ENCODE measurements around the gene CENPX. TPM values are rescaled to one million over a fixed set of nuclear protein-coding genes. Genes with fewer than 3 reads are reported as not detected.

CENPX gene
- total RNA-seq, 1 experiment from 2014 or later, result 116 TPM

- no peak for DNase-seq
- Histone ChIP-seq H3K27ac (no peak overlapping the region), H3K36me3 (no peaks in the 10 kb centered on the region), H3K9me3 (replicated peaks) (no peaks in the 10 kb centered on the region), H3K27me3 (no peaks in the 10 kb centered on the region), H3K4me3 (no peak overlapping the region), H3K4me1 (peaks cover 38% of the 10 kb centered on the region)
These were observed 23.1 kb downstream of the CENPX start for GRCh38 chr17:81999587-81999975.

- Histone ChIP-seq H3K27ac (no peak overlapping the region), H3K4me3 (no peak overlapping the region), H3K4me1 (peaks cover 36% of the 10 kb centered on the region), H3K27me3 (no peaks in the 10 kb centered on the region), H3K9me3 (replicated peaks) (no peaks in the 10 kb centered on the region), H3K36me3 (no peaks in the 10 kb centered on the region)
- DNase-seq, result no peak
These were observed 23.8 kb downstream of the CENPX start for GRCh38 chr17:81998691-81999438.

GRCh38 chr17:81998212-81998611, 24.5 kb downstream of the CENPX start:
- no peak for DNase-seq
- H3K4me3 ChIP-seq, result no peak overlapping the region
- H3K36me3 ChIP-seq, result no peaks in the 10 kb centered on the region
- no peaks in the 10 kb centered on the region for H3K9me3 ChIP-seq (replicated peaks)
- H3K4me1 ChIP-seq, result peaks cover 35% of the 10 kb centered on the region
- H3K27ac ChIP-seq, result no peak overlapping the region
- no peaks in the 10 kb centered on the region for H3K27me3 ChIP-seq

DNA sequence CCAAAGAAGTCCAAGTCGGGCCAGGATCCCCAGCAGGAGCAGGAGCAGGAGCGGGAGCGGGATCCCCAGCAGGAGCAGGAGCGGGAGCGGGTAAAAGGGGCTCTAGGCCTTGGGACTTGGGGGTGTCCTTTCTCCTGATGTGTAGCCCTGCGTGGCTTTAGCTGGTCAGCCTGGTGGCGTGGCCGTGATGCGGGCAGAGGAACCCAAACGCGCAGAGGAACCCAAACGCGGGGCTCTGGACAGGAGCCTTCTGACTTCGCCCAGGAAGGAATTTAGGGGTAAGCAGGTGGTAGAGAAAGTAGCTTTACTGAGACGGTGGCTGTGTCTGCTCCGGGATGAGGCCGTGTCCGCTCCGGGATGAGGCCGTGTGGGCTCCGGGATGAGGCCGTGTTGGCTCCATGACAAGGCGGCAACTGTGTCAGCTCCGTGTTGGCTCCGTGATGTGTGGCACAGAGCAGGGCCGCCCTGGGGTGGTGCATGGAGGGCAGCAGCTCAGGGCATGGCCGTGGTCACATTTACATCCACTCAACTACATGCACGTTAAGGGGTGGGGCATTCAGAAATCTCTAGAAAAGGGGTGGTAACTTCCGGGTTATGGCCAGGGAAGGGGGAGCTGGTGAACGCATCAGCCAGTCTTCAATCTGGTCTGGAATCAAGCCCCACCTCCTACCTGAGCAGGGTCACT, 25.8 kb downstream of the CENPX start:
- Histone ChIP-seq H3K4me1 (peaks cover 33% of the 10 kb centered on the region), H3K9me3 (replicated peaks) (no peaks in the 10 kb centered on the region), H3K27ac (no peak overlapping the region), H3K36me3 (no peaks in the 10 kb centered on the region), H3K4me3 (no peak overlapping the region), H3K27me3 (no peaks in the 10 kb centered on the region)
- no peak for DNase-seq

GRCh38 chr17:81996232-81996756, 26.4 kb downstream of the CENPX start:
- H3K4me3 ChIP-seq, result no peak overlapping the region
- no peaks in the 10 kb centered on the region for H3K9me3 ChIP-seq (replicated peaks)
- DNase-seq, result no peak
- peaks cover 33% of the 10 kb centered on the region for H3K4me1 ChIP-seq
- no peaks in the 10 kb centered on the region for H3K27me3 ChIP-seq
- H3K27ac ChIP-seq, result no peak overlapping the region
- H3K36me3 ChIP-seq, result no peaks in the 10 kb centered on the region

- Histone ChIP-seq H3K36me3 (no peaks in the 10 kb centered on the region), H3K4me1 (peaks cover 30% of the 10 kb centered on the region), H3K9me3 (replicated peaks) (no peaks in the 10 kb centered on the region), H3K4me3 (no peak overlapping the region), H3K27ac (no peak overlapping the region), H3K27me3 (no peaks in the 10 kb centered on the region)
- no peak for DNase-seq
These were observed 27.0 kb downstream of the CENPX start for GRCh38 chr17:81995463-81996231.

GRCh38 chr17:81994593-81995462, 27.9 kb downstream of the CENPX start:
- H3K27ac ChIP-seq, result no peak overlapping the region
- no peaks in the 10 kb centered on the region for H3K9me3 ChIP-seq (replicated peaks)
- no peak overlapping the region for H3K4me3 ChIP-seq
- DNase-seq, result peak; percentile 69
- H3K4me1 ChIP-seq, result peaks cover 29% of the 10 kb centered on the region
- no peaks in the 10 kb centered on the region for H3K36me3 ChIP-seq
- no peaks in the 10 kb centered on the region for H3K27me3 ChIP-seq

- Histone ChIP-seq H3K27ac (no peak overlapping the region), H3K36me3 (no peaks in the 10 kb centered on the region), H3K4me1 (peaks cover 29% of the 10 kb centered on the region), H3K9me3 (replicated peaks) (no peaks in the 10 kb centered on the region), H3K4me3 (no peak overlapping the region), H3K27me3 (no peaks in the 10 kb centered on the region)
- peak; percentile 22 to 53 for DNase-seq
These were observed 28.7 kb downstream of the CENPX start for GRCh38 chr17:81993729-81994592.

- no peaks in the 10 kb centered on the region for H3K36me3 ChIP-seq
- DNase-seq, result peak; percentile 37 to 63
- no peaks in the 10 kb centered on the region for H3K27me3 ChIP-seq
- peak overlapping the region; percentile 27 for H3K27ac ChIP-seq
- H3K9me3 ChIP-seq (replicated peaks), result no peaks in the 10 kb centered on the region
- H3K4me3 ChIP-seq, result peak overlapping the region; percentile 35
- H3K4me1 ChIP-seq, result peaks cover 32% of the 10 kb centered on the region
These were observed 30.2 kb downstream of the CENPX start for GRCh38 chr17:81992306-81993102.

- H3K27ac ChIP-seq, result peak overlapping the region; percentile 27
- no peaks in the 10 kb centered on the region for H3K27me3 ChIP-seq
- peaks cover 32% of the 10 kb centered on the region for H3K4me1 ChIP-seq
- H3K4me3 ChIP-seq, result peak overlapping the region; percentile 35
- H3K36me3 ChIP-seq, result no peaks in the 10 kb centered on the region
- no peaks in the 10 kb centered on the region for H3K9me3 ChIP-seq (replicated peaks)
- peak; percentile 97 to 98 for DNase-seq
These were observed 30.9 kb downstream of the CENPX start for GRCh38 chr17:81991684-81992305.

DNA sequence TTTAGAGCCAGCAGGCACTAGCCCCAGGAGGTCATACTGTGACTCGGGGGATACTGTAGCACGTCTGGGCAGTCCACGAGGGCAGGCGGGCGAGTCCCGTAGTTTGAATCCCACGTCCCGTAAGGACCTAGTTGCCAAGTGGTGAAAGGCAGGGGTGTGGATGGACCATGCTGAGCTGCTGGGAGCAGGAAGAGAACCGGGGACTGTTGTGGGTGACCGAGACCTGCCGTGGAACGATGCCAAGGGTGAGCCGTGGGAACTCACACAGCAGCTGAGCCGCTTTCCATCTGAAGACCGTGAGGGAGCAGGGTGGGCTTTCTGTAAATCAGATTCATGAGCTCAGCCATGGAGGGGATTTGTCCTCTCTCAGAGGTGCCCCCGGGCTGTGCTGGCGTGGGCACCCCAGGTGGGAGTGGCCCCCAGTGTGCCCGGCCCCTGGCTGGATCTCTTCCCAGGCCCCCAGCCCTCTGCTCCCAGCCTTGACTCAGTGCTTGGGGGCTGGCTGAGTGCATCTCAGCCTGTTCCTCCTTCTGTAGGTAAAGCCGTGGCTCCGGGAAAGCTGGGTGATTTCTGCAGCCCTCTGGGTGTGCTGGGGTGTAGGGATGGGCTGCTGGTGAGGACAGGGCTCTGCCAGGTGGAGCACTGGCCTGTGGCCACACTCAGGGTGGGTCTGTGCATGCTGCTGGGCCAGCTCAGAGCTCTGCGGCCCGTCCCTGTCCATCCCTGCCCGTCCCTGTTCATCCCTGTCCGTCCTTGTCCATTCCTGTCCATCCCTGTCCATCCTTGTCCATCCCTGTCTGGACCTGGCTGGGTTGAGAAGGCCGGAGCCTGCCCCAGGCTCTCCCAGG, 31.6 kb downstream of the CENPX start:
- no peaks in the 10 kb centered on the region for H3K27me3 ChIP-seq
- H3K27ac ChIP-seq, result peak overlapping the region; percentile 1; the same call in 1 of the 2 replicates
- H3K4me1 ChIP-seq, result peaks cover 32% of the 10 kb centered on the region
- no peaks in the 10 kb centered on the region for H3K9me3 ChIP-seq (replicated peaks)
- no peak overlapping the region for H3K4me3 ChIP-seq
- peaks cover 4% of the 10 kb centered on the region; the same call in 1 of the 2 replicates for H3K36me3 ChIP-seq
- DNase-seq, result peak in 1 of 2 experiments; percentile 36
